ENCODE data around the gene CFAP20DC.
"Not testable (repeated sequence)": the region's sequence is repeated elsewhere in the genome, so short reads cannot be mapped to it uniquely, and the experiment has no call there.

Gene CFAP20DC

GRCh38 chr3:59017617-59017984 is 32.2 kb downstream of the CFAP20DC start:
- DNase-seq (ENCODE audit: low spot score): no peak

- no peak for DNase-seq (ENCODE audit: low spot score)
Measured at GRCh38 chr3:59016930-59017616, 32.8 kb downstream of the CFAP20DC start.

- no peak for DNase-seq (ENCODE audit: low spot score)
Measured at GRCh38 chr3:59013611-59014010, 36.2 kb downstream of the CFAP20DC start.

DNA sequence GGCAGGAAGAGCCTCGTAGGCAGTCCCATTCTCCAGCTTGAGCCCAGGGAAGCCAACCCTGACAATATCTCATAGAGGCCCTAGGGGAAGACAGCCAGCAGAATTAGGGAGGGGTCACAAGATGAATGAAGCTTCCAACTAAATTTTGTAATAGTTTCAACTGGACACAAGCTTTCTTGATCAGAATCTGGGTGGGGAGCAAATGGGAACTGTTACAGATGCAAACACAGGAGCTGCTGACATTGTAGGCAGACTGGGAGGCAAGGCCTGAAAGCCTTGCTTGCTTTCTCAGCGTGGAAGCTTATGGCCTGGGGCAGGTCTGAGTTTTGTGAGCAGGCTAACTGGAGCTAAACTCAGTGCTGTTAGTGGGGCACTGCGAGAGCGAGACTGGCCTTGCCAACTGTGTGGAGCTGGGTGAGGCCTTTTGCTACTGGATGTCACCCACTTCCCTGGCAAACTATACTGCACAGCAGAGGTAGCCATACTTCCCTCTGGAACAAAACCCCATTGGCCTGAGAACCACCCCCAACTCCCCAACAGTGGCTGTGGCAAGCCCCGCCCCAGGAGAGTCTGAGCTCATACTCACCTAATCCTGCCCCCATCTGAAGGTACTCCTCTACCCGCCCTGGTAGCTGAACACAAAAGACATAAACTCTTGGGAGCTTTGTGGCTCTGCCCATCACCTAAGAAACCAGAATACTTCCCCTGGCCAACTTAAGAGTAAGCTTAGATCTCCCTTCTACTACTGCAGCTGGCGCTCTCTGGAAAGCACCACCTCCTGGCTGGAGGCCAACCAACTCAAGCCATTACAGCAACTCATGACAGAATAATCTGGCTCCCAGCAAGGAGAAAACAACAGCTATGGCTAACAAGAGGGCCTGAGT is 42.9 kb downstream of the CFAP20DC start:
- DNase-seq (ENCODE audit: low spot score): peak; percentile 9

GRCh38 chr3:59001675-59002074 is 48.1 kb downstream of the CFAP20DC start:
- DNase-seq (ENCODE audit: low spot score): no peak

DNA sequence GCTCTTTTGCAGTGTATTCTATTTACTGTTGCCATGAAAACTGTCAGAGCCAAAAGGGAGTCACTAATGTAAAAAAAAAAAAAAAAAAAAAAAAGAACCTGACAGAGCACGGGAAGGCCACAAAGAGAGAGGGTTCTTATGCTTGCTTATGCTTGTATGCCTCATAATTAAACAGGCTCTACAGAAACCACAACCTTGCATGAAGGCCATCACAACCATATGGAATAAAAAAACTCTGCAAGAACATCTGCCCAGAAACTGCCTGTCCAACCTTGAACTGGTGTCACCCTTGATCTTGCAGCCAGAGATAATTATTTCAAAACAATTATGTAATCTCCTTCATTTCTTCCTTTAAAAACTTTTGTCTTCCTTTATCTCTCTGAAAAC is 50.1 kb downstream of the CFAP20DC start:
- DNase-seq (ENCODE audit: low spot score): no peak

GRCh38 chr3:58999134-58999773 is 50.6 kb downstream of the CFAP20DC start:
- DNase-seq (ENCODE audit: low spot score): peak; percentile 4

- peak; percentile 88 for DNase-seq (ENCODE audit: low spot score)
Measured at GRCh38 chr3:58998476-58999117, 51.2 kb downstream of the CFAP20DC start.

DNA sequence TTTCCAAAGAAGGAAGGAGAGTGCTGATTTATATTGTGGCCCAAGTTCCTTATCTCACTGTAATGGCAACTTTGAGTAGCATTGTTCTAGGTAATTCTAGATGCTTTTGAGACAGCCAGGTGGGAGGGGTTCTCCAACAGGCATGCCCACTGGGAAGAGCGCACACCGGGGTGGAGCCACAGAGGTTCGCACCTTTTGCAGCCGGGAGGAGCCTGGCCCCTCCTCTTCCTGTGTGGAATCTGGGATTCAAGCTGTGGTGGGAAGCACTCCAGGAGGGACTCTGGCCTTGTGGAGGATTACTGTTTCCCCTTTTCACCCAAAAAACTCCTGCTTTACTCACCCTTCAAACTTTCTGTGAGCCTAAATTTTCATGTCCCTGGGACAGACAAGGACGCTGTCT is 53.1 kb downstream of the CFAP20DC start:
- DNase-seq (ENCODE audit: low spot score): no peak

DNA sequence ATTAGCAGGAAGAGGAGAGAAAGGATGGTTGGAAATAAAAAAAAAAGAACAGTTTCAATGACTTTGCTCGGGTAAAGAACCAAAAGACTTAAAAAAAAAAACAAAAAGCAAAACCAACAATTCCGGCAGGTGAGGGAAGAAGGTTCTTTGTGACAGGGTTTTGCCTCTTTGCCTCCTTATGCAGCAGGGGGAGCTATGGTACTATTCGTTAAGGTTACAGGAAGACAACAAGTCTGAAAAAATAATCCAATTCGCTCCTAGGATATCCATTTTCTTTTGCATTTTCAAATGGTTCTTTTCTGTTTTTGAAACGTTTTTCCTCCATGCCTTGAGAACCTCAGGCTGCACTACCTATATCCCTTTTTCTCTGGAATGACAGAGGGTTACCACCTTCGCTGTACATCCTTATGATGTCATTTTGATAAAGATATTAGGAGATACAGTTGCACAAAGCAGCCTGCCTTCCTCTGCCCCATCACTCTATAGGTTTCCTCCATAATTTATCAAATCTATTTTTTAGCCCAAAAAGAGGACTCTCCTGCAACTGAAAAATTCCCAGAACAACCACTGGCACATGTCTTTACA is 55.0 kb downstream of the CFAP20DC start:
- peak; percentile 69 for DNase-seq (ENCODE audit: low spot score)

DNA sequence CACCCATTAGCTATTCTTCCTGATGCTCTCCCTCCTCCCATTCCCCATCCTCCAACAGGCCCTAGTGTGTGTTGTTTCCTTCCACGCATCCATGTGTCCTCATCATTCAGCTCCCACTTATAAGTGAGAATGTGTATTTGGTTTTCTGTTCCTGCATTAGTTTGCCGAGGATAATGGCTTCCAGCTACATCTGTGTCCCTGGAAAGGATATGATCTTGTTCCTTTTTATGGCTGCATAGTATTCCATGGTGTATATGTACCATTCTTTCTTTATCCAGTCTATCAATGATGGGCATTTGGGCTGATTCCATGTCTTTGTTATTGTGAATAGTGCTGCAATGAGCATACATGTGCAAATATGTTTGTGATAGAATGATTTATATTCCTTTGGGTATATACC is 56.3 kb downstream of the CFAP20DC start:
- no peak for DNase-seq (ENCODE audit: low spot score)

DNA sequence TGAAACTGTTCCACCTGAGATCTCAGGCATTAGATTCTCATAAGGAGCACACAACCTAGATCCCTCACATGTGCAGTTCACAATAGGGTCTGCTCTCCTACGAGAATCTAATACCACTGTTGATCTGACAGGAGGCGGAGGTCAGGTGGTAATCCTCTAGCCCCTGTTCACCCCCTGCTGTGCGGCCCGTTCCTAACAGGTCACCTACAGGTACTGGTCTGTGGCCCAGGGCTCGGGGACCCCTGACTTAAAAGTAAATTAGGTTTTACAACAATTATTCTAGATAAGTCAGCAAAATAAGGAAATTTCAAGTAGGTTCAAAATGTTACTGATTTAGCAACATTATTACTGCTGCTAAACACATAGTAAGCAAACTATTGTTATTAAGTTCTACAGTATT is 58.2 kb downstream of the CFAP20DC start:
- DNase-seq (ENCODE audit: low spot score): no peak

DNA sequence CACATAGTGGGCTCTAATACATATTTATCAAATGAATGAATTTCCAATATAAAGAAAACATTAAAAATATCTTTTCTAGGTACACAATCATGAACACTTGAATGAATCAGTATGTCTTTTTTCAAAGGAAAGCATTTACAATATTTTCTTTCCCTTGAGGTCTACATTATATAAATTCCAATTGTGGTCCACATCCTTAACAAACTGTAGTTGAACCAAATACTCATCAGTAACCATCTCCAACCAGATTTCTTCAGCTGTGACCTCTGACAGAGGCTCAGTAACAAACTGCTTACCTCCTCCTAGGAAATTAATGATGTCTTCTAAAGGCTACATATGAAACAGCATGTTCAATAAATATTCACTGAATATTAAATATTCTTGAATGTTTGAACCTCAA is 58.8 kb downstream of the CFAP20DC start:
- no peak for DNase-seq (ENCODE audit: low spot score)

DNA sequence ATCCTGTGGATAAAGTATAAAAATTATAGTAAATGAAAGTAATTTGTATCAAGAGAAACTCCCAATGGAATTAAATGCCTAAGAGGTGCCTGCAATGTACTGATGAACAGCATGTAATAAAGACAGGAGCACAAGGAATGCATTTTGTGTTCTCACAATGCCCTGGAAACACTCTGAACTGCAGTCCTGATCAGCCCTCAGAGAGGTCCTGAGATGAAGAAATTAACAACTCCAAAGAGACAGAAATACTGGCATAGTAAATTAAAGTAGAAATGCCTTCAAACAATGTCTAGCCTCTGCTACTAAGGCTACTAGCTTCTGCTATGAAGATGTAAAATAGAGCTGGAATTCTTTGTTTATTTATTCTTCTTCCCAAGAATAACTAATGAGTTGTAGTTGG is 59.9 kb downstream of the CFAP20DC start:
- no peak for DNase-seq (ENCODE audit: low spot score)

- peak; percentile 27 for DNase-seq (ENCODE audit: low spot score)
Measured at GRCh38 chr3:58989163-58989562, 60.7 kb downstream of the CFAP20DC start.

GRCh38 chr3:58988041-58988440 is 61.8 kb downstream of the CFAP20DC start:
- DNase-seq (ENCODE audit: low spot score): no peak

- no peak for DNase-seq (ENCODE audit: low spot score)
Measured at GRCh38 chr3:58986654-58987053, 63.2 kb downstream of the CFAP20DC start.

- no peak for DNase-seq (ENCODE audit: low spot score)
Measured at GRCh38 chr3:58979840-58980239, 70.0 kb downstream of the CFAP20DC start.

DNA sequence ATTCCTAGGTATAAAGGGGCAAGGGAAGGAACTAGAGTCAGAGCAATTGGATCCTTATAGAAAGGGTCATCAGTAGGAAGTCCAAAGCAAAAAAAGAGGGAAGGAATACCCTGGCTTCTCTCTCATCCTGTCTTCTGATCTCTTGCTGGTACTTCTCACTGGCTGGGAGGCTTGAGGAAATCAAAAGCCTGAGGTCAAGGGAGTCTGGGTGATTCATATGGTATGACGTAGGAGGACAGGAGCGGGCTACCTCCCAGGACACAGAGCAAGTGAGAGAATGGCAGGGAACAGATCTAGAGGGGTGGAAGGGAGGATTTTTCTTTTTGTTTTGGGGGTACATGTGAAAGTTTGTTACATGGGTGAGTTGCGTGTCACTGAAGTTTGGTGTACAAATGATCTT is 76.0 kb downstream of the CFAP20DC start:
- DNase-seq (ENCODE audit: low spot score): no peak

GRCh38 chr3:58967866-58968265 is 82.0 kb downstream of the CFAP20DC start:
- DNase-seq (ENCODE audit: low spot score): not testable (repeated sequence)

DNA sequence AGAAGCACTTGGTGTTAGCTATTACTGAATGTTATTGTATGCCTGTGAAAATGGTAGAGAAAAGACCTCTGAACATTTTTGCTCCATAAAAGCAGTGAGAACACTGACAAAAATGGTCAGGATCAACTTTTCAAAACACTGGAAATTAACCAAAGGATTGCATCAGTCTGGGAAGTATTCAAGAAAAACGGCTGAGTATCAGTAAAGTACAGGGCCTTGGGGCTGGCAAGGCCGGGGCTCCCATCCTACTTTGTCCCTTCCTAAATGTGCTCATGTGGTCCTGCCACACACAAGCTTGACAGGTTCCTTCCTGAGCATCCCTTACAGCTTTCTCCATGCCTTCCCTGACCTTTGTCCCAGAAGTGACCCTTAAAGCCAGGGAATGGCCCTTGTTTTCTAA is 84.0 kb downstream of the CFAP20DC start:
- peak; percentile 47 for DNase-seq (ENCODE audit: low spot score)

DNA sequence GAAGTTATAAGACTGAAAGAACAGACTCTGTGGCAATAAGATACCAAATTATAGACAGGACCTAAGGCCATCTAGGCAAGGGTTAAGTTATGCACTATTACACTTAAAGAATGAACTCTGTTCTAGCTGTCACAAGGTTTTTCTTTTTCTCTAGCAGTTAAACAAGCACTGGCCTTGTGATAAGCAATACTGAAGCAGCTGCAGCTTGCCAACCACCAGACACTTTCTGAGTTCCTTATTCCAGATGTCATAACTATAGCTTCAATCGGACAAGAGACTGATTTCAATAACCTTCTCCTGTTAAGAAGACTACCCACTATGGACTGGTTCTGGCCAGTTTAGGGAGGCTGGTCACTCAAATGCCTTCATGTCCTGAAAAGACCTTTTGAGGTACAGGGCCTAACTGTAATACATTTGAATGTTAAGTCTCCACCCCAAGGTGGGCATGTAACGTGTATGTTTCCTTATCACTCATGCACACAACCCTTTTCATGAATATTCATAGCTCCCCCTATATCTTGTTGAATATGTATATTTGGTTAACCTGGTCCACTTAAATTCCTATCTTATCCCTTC is 85.8 kb downstream of the CFAP20DC start:
- no peak for DNase-seq (ENCODE audit: low spot score)

All from GM03348 (cell line).